HG03039 (cell line): ENCODE data around the gene CTNS.

ENCODE experiments used
- ATAC-seq: cut with Tn5 transposase; IDR thresholded peaks from one replicate; pipeline ENCODE4 v1.9.1; 2021; ENCODE audit warnings: mild to moderate bottlenecking, moderate library complexity; ENCODE audit not compliant: unreplicated experiment

CTNS gene

GRCh38 chr17:3636154-3636907 lies at the start of gene CTNS, which contains the start of gene SHPK:
CTNS (plus strand) TSS chr17:3636760; CDS start chr17:3640207, 3,447 bp downstream.
SHPK (minus strand) TSS chr17:3636250; CDS start chr17:3636219, 31 bp downstream.
- ATAC-seq = peak; percentile 93

GRCh38 chr17:3589784-3590183 lies 46.8 kb upstream of the CTNS start:
- no peak for ATAC-seq

DNA sequence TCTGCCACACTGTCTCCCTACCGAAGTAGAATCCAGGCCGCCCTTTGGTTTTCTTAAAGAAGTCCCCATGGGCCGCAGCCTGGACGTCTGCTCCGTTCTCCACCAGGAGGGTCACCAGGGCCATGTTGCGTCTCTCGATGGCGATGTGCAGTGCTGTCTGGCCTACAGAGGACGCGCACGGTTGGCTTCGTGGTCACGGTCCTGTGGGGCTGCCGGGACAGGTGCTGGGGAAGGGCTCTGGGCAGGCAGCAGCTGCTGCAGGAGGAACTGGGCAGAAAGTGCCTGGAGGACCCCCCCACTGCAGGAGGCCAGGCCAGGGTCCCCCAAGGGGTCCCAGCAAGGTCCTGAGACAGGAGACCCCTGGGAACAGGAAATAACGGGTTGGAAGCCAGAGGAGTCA lies 46.3 kb upstream of the CTNS start:
- ATAC-seq = no peak

- no peak for ATAC-seq
Observed at GRCh38 chr17:3590768-3591167, 45.8 kb upstream of the CTNS start.

DNA sequence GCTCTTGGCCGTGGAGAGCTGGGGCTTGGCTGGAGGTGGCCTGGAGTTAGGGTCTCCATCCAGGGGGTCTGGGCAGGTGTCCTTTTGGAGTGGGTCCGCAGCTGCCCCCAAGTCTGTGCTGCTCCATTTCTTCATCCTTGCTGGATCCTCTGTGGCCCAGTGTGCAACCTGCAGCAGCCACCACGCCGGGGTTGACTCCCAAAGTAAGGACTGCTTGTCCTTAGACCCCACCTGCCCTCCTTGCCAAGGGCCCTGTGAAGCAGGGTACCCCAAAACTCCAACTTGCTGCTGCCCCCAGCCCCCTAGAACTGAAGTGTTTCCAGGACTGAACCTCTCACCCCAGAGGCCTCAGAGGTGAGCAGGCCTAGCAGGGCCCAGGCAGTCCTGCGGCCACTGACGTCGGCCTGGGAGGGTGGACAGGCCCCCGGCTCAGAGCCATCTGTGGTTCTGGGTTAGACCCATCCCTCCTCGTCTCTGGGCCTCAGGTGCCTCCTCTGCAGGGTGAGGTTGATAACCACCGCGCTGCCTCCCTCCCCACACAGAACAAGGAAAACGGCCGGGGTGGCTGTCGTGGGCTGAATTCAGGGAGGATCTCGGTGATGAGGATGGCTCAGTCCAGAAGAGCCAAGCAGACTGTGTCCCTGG lies 44.2 kb upstream of the CTNS start:
- no peak for ATAC-seq

- ATAC-seq = no peak
Observed at GRCh38 chr17:3593384-3593783, 43.2 kb upstream of the CTNS start.

DNA sequence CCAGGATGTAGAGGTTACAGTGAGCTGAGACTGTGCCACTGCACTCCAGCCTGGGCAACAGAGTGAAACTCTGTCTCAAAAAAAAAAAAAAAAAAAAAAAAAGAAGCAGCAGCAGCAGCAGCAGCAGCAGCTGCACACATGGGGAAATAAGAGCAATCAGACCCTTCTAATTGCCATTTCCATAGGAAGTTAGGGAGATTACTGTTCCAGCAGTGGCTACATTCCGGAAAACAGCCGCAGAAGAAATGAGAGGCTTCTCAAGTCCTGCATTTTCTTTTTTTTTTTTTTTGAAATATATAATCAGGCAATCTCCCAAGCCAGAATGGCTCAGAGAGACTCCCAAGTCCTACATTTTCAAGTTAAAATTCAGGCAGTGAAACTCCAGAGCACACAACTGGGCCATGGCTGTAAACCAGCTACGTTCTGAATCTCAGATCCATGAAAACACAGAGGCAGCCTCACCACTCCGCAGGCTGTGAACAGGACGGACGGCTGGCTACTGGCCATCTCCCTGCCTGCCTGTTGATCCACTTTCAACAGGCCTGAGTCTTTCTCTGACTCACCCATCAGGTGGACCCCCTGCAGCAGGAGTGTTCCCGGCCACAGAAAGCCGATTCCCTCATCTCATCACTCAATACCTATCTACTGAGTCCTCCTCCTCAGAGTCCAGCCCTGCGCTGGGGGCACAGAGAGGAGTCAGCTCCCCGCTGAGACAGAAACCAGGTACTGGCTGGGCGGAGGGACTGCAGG lies 42.3 kb upstream of the CTNS start:
- ATAC-seq = no peak

DNA sequence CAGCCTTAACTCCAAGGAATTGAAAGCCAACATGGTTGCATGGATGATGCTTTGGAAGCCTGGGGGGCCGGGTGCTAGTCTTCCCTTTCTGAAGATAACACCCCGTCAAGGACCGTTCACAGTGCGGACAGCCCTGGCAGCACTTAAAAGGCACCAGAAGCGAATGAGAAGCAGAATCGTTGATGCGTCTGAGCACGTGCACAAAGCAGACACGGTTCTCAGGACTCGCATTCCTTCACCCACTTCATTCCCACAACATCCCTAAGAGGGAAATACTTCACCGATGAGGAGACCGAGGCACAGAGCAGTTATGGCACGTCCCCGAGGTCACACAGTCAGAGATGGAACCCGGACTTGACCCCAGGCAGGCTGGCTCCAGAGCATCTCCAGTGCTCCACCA lies 41.6 kb upstream of the CTNS start:
- no peak for ATAC-seq

GRCh38 chr17:3596804-3597464 lies 39.6 kb upstream of the CTNS start:
- ATAC-seq = no peak

DNA sequence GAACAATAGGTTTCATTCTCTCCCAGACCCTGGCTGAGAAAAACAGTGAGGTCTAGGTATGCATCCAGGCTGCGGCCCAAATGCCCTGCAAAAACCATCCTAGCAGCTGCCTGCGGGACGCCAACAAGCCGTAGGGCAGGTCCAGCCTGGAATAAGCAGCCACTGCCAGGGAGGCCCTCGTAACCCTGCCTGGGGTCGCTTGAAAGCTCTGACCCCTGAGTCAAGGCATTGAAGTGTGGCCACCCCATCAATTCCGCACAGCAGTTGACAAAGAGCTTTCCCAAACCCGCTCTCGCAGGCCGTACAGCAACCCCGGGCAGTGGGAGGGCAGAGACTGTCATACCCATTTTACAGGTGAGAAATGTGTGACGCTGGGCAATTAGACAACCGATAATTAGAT lies 38.5 kb upstream of the CTNS start:
- ATAC-seq = no peak

GRCh38 chr17:3600529-3601205 lies 35.9 kb upstream of the CTNS start:
- no peak for ATAC-seq

GRCh38 chr17:3602499-3602898 lies 34.1 kb upstream of the CTNS start:
- ATAC-seq = no peak

- no peak for ATAC-seq
Observed at GRCh38 chr17:3603119-3603869, 33.3 kb upstream of the CTNS start.

- no peak for ATAC-seq
Observed at GRCh38 chr17:3603870-3604259, 32.7 kb upstream of the CTNS start.

- no peak for ATAC-seq
Observed at GRCh38 chr17:3609689-3610088, 26.9 kb upstream of the CTNS start.

GRCh38 chr17:3610523-3610922 lies 26.0 kb upstream of the CTNS start:
- ATAC-seq = no peak

- no peak for ATAC-seq
Observed at GRCh38 chr17:3613124-3613523, 23.4 kb upstream of the CTNS start.

- ATAC-seq = no peak
Observed at GRCh38 chr17:3615160-3615870, 21.2 kb upstream of the CTNS start.

DNA sequence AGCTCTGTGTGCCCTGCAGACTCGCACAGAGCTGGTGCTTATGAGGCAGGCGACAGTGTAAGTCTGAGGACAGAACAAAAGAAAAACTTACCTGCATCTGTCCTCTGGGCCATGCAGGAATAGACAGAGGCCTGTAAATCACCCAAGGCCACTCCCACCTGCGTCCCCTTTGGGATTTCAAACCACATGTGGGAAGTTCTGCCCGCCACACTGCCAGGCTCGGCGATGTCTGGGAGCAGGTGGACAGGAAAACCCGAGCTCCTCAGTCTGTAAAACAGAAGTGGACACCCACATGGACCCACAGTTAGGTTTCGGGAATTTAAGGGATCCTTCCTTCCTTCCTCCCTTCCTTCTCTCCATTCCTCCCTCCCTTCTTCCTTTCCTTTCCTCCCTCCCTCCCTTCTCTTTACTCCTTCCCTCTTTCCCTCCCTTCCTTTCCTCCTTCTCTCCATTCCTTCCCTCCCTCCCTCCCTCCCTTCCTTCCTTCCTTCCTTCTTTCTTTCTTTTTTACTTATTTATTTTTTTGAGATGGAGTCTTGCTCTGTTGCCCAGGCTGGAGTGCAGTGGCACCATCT lies 15.3 kb upstream of the CTNS start:
- no peak for ATAC-seq
